Stomach smooth muscle (tissue), 2 donors: ENCODE measurements around the gene RPP40.

Experiments
- H3K27ac ChIP-seq: one replicate; pipeline ENCODE4 v1.7.0; 2013; ENCODE audit warnings: mild to moderate bottlenecking, low read length, inconsistent platforms
- H3K27me3 ChIP-seq, 2 donors: one replicate each; pipeline ENCODE4 v1.7.0; 2013; ENCODE audit warnings: low read length in 2 of 2; ENCODE audit not compliant: insufficient read depth in 2 of 2, control insufficient read depth in 1 of 2
- H3K36me3 ChIP-seq, 2 donors: one replicate each; pipeline ENCODE4 v1.7.0; 2013; ENCODE audit warnings: low read length in 2 of 2; ENCODE audit not compliant: control insufficient read depth in 2 of 2, insufficient read depth in 2 of 2
- H3K4me1 ChIP-seq: one replicate; pipeline ENCODE4 v1.7.0; 2013; ENCODE audit warnings: low read length; ENCODE audit not compliant: control insufficient read depth, insufficient read depth
- H3K4me3 ChIP-seq, 2 donors: one replicate each; pipeline ENCODE4 v1.7.0; 2013; ENCODE audit warnings: low read length in 2 of 2
- H3K9ac ChIP-seq, 2 donors: one replicate each; pipeline ENCODE4 v1.7.0; 2013; ENCODE audit warnings: low read length in 2 of 2, mild to moderate bottlenecking in 1 of 2
- H3K9me3 ChIP-seq, 2 donors: one replicate each; pipeline ENCODE4 v1.7.0; 2013; ENCODE audit warnings: low read length in 2 of 2; ENCODE audit not compliant: control insufficient read depth in 2 of 2
- donor health status: healthy.
- donor health status: Pancreatic carcinoma.

Gene RPP40

DNA sequence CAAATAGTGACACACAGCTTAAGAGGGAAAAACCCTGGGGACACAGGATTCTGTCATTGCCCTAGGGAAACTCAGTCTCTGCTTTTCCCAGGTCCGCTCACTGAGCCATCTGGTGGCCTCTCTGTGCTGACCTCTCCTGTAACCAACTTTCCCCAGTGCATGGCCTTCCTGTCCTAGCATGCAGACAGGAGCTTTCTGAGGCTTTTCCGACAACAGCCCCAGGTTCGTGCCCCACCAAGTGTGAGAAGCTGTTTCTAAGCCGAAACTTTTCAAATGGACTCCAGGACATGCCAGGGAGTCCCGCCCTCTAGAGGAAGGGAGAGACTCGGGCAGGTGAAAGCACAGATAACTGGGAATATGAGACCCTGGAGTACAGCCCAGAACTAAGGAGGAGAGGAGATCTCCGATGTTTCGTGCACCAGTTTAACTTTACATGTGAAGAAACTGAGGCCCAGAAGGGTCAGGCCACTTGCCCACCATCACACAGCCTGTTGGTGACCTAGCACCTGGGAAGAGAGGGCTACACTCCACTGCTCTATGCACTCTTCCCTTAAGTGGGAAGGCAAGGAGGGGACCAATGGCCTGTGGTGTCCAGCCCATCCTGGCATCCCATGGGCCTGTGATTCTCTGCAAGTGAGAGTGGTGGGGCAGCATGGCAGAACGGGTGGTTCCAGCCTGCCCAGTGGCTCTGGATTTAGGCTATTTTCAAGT lies 46.2 kb downstream of the RPP40 start:
- Histone ChIP-seq H3K9me3 (no peaks in the 10 kb centered on the region), H3K4me3 (no peak overlapping the region), H3K27ac (no peak overlapping the region), H3K9ac (no peak overlapping the region), H3K4me1 (no peaks in the 10 kb centered on the region), H3K36me3 (peaks cover 6 to 9% of the 10 kb centered on the region in 2 donors), H3K27me3 (no peaks in the 10 kb centered on the region)

- Histone ChIP-seq H3K4me1 (no peaks in the 10 kb centered on the region), H3K9ac (no peak overlapping the region), H3K9me3 (no peaks in the 10 kb centered on the region), H3K36me3 (peaks cover 6 to 16% of the 10 kb centered on the region in 2 donors), H3K27ac (no peak overlapping the region), H3K4me3 (no peak overlapping the region), H3K27me3 (no peaks in the 10 kb centered on the region)
Measured at GRCh38 chr6:4956625-4957024, 47.2 kb downstream of the RPP40 start.

DNA sequence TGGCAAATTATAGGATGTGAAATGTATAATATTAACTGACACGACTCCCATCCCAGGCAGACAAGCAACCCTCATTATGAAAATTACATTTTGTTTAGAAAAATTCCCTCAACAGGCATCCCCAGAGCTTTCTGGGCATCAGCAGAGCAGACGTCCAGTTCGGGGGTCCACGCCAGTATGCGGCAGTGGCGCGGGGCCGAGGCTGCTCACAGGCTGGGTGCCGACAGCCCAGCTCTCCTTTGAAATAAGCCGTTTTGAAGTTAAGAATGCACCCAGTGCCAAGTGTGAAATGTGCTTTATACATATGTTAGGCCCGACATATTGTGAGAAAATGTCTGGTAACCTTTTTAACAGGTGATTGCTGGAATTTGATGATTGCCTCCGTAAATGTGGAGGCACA lies 50.4 kb downstream of the RPP40 start:
- Histone ChIP-seq H3K27ac (no peak overlapping the region), H3K36me3 (peaks cover 16 to 25% of the 10 kb centered on the region in 2 donors), H3K9ac (no peak overlapping the region), H3K4me1 (no peaks in the 10 kb centered on the region), H3K9me3 (no peaks in the 10 kb centered on the region), H3K4me3 (no peak overlapping the region), H3K27me3 (no peaks in the 10 kb centered on the region)

DNA sequence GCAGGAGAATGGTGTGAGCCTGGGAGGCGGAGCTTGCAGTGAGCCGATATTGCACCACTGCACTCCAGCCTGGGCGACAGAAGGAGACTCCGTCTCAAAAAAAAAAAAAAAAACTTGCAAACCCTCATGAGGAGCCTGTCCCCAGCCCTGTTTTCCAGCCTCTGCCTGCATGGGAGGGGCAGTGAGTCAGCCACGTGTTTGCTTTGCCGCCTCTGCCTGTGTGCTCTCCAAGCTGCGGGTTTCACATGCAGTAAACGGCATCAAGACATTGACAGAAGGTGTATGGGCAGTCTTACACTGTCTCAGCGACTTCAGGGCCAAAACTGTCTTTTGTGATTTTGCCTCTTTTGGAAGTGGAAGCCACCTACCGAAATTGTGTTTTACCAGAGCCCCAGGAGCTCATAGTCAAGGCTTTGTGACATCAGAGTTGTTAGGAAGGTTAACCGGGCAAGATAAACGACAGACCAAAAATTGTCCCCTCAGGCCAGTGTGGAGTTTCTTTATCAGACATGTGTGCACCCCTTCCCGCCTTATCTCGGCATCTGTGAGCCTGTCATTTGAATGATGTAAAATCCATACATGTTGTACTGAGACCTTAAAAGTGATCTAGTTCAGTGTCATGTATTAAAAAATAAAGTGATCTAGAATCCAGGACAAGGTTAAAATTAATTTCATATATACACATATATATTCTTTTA lies 52.9 kb downstream of the RPP40 start:
- Histone ChIP-seq H3K27me3 (no peaks in the 10 kb centered on the region), H3K36me3 (peaks cover 18 to 26% of the 10 kb centered on the region in 2 donors), H3K9ac (no peak overlapping the region), H3K4me1 (no peaks in the 10 kb centered on the region), H3K27ac (no peak overlapping the region), H3K4me3 (no peak overlapping the region), H3K9me3 (no peaks in the 10 kb centered on the region)

GRCh38 chr6:4950076-4950475 lies 53.8 kb downstream of the RPP40 start:
- no peak overlapping the region for H3K4me3 ChIP-seq
- peaks cover 23 to 34% of the 10 kb centered on the region in 2 donors for H3K36me3 ChIP-seq
- no peak overlapping the region for H3K9ac ChIP-seq

DNA sequence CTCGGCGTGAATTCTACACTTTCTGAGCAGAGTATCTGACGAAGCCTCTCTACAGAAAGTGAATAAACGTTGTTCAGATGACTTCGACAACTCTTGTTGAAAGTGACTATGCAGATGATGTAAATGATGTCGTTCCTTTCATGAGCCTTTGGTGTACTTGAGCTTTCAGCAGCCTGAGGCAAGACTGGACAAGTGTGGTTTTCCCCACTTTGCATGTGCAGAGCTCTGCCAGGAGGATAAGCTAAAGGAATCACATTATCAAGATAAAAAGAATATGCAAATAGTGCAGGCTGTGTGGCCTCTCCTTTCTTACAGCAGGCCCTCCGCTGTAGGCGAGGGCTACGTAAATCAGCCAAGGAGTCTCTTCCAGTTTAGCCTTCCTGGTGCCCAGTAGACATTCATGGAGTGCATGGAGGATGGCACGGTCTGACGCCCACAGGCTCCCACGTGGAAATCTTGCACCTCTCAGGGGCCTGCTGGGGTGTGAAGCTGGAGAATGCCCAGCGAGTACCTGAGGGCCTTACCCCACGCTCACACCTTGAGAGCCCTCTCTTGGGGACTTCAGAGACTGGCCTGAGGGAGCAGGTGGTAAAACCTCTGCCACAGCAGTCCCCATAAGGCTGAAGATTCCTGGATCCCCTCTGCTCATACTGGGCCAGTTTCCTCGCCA lies 54.9 kb downstream of the RPP40 start:
- Histone ChIP-seq H3K4me1 (no peaks in the 10 kb centered on the region), H3K36me3 (peaks cover 22 to 39% of the 10 kb centered on the region in 2 donors), H3K27ac (no peak overlapping the region), H3K27me3 (no peaks in the 10 kb centered on the region), H3K4me3 (no peak overlapping the region), H3K9me3 (no peaks in the 10 kb centered on the region), H3K9ac (no peak overlapping the region)

More at GRCh38 chr6:4950076-4950475, 53.8 kb downstream of the RPP40 start:
- Histone ChIP-seq H3K9me3 (no peaks in the 10 kb centered on the region), H3K27me3 (no peaks in the 10 kb centered on the region), H3K27ac (no peak overlapping the region), H3K4me1 (no peaks in the 10 kb centered on the region)

- Histone ChIP-seq H3K27me3 (no peaks in the 10 kb centered on the region), H3K9ac (no peak overlapping the region), H3K36me3 (peaks cover 18 to 32% of the 10 kb centered on the region in 2 donors), H3K27ac (no peak overlapping the region), H3K9me3 (no peaks in the 10 kb centered on the region), H3K4me1 (peaks cover 2% of the 10 kb centered on the region), H3K4me3 (no peak overlapping the region)
Measured at GRCh38 chr6:4947716-4948115, 56.1 kb downstream of the RPP40 start.

- Histone ChIP-seq H3K27me3 (no peaks in the 10 kb centered on the region), H3K9me3 (no peaks in the 10 kb centered on the region), H3K4me3 (no peak overlapping the region), H3K9ac (no peak overlapping the region), H3K27ac (no peak overlapping the region), H3K36me3 (peaks cover 21 to 25% of the 10 kb centered on the region in 2 donors), H3K4me1 (peaks cover 6% of the 10 kb centered on the region)
Measured at GRCh38 chr6:4946521-4946920, 57.3 kb downstream of the RPP40 start.
